ENCODE measurements around the gene KLF3.

GRCh38 chr4:38699112-38699511 is 35.1 kb downstream of the KLF3 start:
- TF ChIP-seq CTCF (conservative IDR thresholded peaks at IDR 0.05; ENCODE audit: low read depth, low read length), result no peak
- no peak for TF ChIP-seq SMC3 (IDR thresholded peaks at IDR 0.05; ENCODE audit: low read depth, low read length)
- no peak for TF ChIP-seq RAD21 (IDR thresholded peaks at IDR 0.05; ENCODE audit: low read length)
- no peak for TF ChIP-seq POLR2A (IDR thresholded peaks at IDR 0.05; ENCODE audit: low read depth, low read length)
- no peak for TF ChIP-seq USF2 (IDR thresholded peaks at IDR 0.05; ENCODE audit: low read depth, low read length)
- no peak for TF ChIP-seq ELK1 (IDR thresholded peaks at IDR 0.05; ENCODE audit: borderline replicate concordance, low read depth, low read length)
- no peak for TF ChIP-seq RCOR1 (IDR thresholded peaks at IDR 0.05; ENCODE audit: insufficient replicate concordance, low read length)
- TF ChIP-seq MXI1 (IDR thresholded peaks at IDR 0.05; ENCODE audit: borderline replicate concordance, low read depth, low read length), result no peak
- no peak for TF ChIP-seq FOS (IDR thresholded peaks at IDR 0.05; ENCODE audit: low read depth, low read length)
- no peak for TF ChIP-seq BHLHE40 (IDR thresholded peaks at IDR 0.05; ENCODE audit: low read depth, low read length)
- TF ChIP-seq CEBPB (IDR thresholded peaks at IDR 0.05; ENCODE audit: low read depth, low read length), result no peak
